Measurements from ENCODE around the gene MAPKAP1. TPM values are rescaled to one million over a fixed set of nuclear protein-coding genes. Genes with fewer than 3 reads are reported as not detected.

MAPKAP1 gene
- total and polyA plus RNA-seq, 9 of the 15 experiments (the other 6 are each of a cell fraction or from before 2014, with no cell fraction given): 2.6 to 82.1 (median 61.1) TPM

GRCh38 chr9:125663127-125663526 lies 43.9 kb downstream of the MAPKAP1 start (continued):
- TF ChIP-seq EHMT2 (IDR thresholded peaks at IDR 0.05) (0 out of 2 replicates have a peak, but pooled peaks have one; percentile 55), CHD7 (IDR thresholded peaks at IDR 0.05; ENCODE audit: low read depth, low read length) (no peak)

Data from K562 (cell line).